ENCODE measurements around the gene STPG4. TPM values are rescaled to one million over a fixed set of nuclear protein-coding genes. Genes with fewer than 3 reads are reported as not detected.

STPG4 gene
- total RNA-seq, 1 donor from 2014 or later: under 0.01 TPM

DNA sequence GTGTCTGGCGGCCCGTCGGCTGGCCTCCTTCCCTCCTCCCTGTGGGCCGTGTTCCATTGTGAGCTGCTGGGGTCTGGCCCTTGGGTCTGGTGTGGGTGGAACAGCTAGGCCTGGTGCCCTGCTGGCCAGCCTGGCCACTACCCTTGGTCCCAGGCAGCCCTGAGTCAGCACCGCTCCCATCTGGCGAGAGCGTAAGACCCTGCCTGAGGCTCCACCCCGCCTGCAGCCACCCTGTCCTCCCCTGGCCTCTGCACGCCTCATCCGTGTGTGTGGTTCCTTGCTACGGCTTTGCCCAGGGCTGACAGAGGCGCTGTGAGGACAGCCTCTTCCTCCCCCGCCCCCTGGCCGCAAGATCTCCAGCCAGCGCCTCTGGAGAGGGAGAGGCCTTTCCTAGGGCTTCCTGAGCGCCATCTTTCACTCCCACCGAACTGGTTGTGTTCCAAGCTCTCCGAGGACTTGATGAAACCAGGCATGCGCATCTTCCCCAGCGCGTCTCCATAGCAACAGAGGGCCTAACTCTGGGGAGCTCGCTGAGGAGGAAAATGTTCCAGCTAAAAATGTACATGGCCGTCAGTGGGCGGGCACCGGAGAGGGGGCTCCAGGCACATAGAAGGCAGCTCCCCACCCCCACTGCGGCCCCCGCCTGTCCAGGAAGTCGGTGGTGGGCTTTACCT, 83.0 kb downstream of the STPG4 start:
- no peak overlapping the region for H3K4me3 ChIP-seq (ENCODE audit: low read depth, low read length)
- H3K27me3 ChIP-seq (ENCODE audit: control insufficient read depth, insufficient read depth, low read length): no peaks in the 10 kb centered on the region
- DNase-seq (ENCODE audit: low read depth) (no peak), FAIRE-seq (no peak)
- H3K36me3 ChIP-seq (ENCODE audit: control insufficient read depth, insufficient read depth, low read length): peaks cover 1% of the 10 kb centered on the region
- TF ChIP-seq, protein P1, sequence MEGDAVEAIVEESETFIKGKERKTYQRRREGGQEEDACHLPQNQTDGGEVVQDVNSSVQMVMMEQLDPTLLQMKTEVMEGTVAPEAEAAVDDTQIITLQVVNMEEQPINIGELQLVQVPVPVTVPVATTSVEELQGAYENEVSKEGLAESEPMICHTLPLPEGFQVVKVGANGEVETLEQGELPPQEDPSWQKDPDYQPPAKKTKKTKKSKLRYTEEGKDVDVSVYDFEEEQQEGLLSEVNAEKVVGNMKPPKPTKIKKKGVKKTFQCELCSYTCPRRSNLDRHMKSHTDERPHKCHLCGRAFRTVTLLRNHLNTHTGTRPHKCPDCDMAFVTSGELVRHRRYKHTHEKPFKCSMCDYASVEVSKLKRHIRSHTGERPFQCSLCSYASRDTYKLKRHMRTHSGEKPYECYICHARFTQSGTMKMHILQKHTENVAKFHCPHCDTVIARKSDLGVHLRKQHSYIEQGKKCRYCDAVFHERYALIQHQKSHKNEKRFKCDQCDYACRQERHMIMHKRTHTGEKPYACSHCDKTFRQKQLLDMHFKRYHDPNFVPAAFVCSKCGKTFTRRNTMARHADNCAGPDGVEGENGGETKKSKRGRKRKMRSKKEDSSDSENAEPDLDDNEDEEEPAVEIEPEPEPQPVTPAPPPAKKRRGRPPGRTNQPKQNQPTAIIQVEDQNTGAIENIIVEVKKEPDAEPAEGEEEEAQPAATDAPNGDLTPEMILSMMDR (IDR thresholded peaks at IDR 0.05; ENCODE audit: insufficient read depth, low read length, severe bottlenecking): no peak

DNA sequence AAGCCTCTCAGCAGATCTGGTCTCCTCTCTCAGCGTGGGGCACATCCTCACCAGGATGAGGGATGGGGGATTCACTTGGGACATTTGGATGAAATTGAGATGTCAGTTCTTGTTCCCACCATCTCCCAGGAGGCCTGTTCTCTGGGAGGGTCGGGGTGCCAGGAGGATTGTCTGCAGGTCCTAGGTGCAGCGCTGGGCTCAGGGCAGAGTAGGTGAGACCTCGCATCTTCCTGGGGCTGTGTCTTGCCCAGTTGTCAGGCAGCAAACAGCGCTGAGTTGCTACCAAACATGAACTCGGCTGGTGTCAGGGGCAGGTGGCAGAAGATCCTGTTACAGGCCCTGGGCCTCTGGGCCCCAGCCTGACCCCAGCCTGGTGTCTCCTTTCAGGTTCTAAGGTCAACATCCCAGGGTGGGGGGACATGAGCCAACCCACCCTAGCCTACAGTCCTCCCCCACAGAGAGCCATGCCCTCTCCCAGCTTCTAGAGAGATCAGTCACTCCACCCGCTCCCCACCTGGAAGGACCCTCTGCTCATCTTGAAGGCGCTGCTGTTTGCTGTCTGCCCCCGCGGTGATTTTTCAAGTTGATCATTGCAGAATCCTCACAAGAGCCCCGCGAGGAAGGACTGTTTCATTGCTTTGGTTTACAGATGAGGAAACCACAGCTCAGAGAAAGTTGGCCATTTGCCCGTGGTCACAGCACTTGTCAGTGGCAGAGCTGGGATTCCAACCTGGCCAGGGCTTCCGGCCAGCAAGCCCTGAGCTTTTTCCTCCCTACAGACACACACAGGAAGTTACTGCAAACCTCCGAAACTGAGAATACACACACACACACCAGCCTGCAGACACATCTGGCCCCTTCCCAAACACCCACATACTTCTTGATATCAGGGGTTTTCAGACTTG, 83.9 kb downstream of the STPG4 start:
- Histone ChIP-seq H3K4me3 (ENCODE audit: low read depth, low read length) (no peak overlapping the region), H3K27me3 (ENCODE audit: control insufficient read depth, insufficient read depth, low read length) (no peaks in the 10 kb centered on the region), H3K36me3 (ENCODE audit: control insufficient read depth, insufficient read depth, low read length) (peaks cover 1% of the 10 kb centered on the region)
- TF ChIP-seq, protein P1 (IDR thresholded peaks at IDR 0.05; ENCODE audit: insufficient read depth, low read length, severe bottlenecking): no peak
- DNase-seq (ENCODE audit: low read depth) (peak; percentile 14), FAIRE-seq (peak; percentile 7)

DNA sequence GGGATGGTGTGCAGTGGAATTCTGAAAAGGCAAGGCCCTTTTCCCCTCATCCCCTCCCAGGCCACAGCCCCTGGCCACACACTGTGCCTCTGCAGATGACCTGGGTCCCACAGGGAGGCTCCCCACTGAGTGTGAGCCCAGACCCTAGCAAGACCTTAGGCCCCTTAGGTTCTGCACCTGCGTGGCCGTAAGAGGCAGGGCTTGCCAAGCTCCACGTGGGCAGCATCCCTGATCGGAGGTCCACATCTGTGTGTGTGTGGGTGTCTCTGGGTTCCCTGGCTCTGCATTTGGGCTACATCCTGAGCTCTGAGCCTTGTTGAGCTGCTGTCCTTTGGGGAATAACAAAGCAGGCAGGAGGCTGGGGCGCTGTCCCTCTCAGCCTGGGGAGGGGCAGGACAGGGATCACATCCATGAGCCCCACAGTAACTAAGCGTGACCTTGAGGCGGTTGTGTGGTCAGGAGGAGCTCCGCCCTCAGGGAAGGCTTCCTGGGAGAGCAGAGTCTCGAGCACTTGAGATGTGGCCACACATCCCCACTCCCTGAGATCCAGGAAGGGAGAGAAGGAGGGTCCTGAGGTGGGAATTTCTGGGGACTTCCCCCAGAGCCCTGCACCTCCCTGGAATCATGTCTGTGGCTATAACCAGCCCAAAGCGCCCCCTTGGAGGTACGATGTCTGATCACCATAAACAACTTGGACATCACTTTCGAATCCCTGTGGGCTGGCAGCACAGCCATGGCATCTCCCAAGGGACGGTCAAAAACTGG, 84.8 kb downstream of the STPG4 start:
- DNase-seq (ENCODE audit: low read depth): no peak
- no peak overlapping the region for H3K4me3 ChIP-seq (ENCODE audit: low read depth, low read length)
- no peaks in the 10 kb centered on the region for H3K27me3 ChIP-seq (ENCODE audit: control insufficient read depth, insufficient read depth, low read length)
- TF ChIP-seq, protein P1 (IDR thresholded peaks at IDR 0.05; ENCODE audit: insufficient read depth, low read length, severe bottlenecking): no peak
- H3K36me3 ChIP-seq (ENCODE audit: control insufficient read depth, insufficient read depth, low read length): peaks cover 1% of the 10 kb centered on the region
- no peak for FAIRE-seq

DNA sequence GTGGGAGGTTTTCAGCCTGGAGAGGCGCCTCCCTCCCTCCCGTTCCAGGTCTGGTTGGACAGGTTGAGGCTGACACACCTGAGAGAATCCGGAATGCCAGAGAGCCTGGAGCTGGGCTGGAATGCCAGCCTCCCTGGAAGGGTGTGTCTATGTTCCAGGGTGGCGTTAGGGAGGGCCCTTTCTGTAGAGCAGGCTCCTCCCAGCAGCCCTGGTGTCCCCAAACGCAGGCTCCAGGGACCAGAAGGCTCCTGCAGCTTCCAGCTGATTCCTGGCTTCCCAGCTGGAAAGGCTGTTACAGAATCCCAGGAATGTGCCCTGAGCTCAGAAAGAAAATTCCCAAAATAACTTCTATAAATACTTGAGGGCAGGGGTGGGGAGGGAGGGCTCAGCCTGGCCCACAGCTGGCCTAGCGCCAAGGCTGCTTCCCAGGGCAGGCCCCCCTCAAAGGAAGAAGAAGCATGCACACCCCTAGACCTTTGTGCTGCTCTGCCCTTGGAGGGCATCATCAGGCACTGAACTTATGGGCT, 85.4 kb downstream of the STPG4 start:
- DNase-seq (ENCODE audit: low read depth): peak; percentile 85
- Histone ChIP-seq H3K4me3 (ENCODE audit: low read depth, low read length) (no peak overlapping the region), H3K27me3 (ENCODE audit: control insufficient read depth, insufficient read depth, low read length) (no peaks in the 10 kb centered on the region), H3K36me3 (ENCODE audit: control insufficient read depth, insufficient read depth, low read length) (peaks cover 1% of the 10 kb centered on the region)
- FAIRE-seq: peak; percentile 92
- TF ChIP-seq, protein P1 (IDR thresholded peaks at IDR 0.05; ENCODE audit: insufficient read depth, low read length, severe bottlenecking): no peak

DNA sequence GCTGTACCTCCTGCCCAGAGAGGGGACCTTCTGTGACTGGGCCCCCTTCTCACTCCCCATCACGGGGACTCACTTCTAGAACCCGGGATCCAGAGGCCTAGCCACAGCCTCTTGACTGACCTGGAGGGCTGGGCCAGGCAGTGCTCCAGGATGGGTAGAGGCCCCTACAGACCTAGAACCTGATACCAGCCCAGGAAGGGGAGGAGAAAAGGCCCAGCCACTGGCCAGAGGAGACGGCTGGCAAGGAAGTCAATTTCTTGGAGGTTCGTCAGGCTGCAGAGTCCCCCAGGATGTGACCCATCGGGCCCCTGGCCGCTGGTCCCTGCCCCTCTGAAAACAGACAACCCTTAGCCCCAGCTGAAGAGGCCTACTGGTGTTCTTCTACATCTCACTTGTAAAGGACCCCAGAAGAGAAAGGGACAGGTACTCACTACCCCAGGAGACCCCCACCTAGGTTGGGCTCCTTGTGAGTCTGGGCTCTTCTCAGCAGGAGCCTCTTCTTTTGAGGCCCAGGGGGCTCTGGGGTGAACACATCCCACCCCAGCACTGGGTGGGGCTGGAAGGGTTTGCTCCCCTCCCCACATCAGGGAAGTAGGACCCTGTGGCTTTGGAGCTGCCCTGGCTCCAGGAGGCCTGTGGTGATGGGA, 86.0 kb downstream of the STPG4 start:
- peaks cover 1% of the 10 kb centered on the region for H3K36me3 ChIP-seq (ENCODE audit: control insufficient read depth, insufficient read depth, low read length)
- H3K4me3 ChIP-seq (ENCODE audit: low read depth, low read length): no peak overlapping the region
- no peak for FAIRE-seq
- no peaks in the 10 kb centered on the region for H3K27me3 ChIP-seq (ENCODE audit: control insufficient read depth, insufficient read depth, low read length)
- TF ChIP-seq, protein P1 (IDR thresholded peaks at IDR 0.05; ENCODE audit: insufficient read depth, low read length, severe bottlenecking): no peak
- DNase-seq (ENCODE audit: low read depth): no peak

Measured in bronchial epithelial cell (primary cell).